ENCODE data around the gene LYPD6.

Gene LYPD6

GRCh38 chr2:149488706-149489440 is 158.5 kb downstream of the LYPD6 start:
- Histone ChIP-seq H3K4me2 (ENCODE audit: low read length) (no peak overlapping the region), H4K8ac (ENCODE audit: low read depth, low read length) (peak overlapping the region; percentile 36), H3K36me3 (ENCODE audit: control insufficient read depth in 1 of 2, insufficient read depth in 2 of 2, low read length in 2 of 2) (no peaks in the 10 kb centered on the region), H3K9me3 (ENCODE audit: insufficient read depth, low read depth, low read length) (no peaks in the 10 kb centered on the region), H3K9ac (ENCODE audit: low read length) (no peak overlapping the region), H3K4ac (ENCODE audit: low read depth, low read length) (no peak overlapping the region), H3K4me3 (ENCODE audit: low read depth, low read length) (no peak overlapping the region), H3K27me3 (ENCODE audit: insufficient read depth, low read length) (no peaks in the 10 kb centered on the region), H2AFZ (ENCODE audit: insufficient read depth, low read length, poor library complexity) (no peak overlapping the region), H4K91ac (ENCODE audit: low read depth, low read length) (peak overlapping the region; percentile 89), H2BK5ac (ENCODE audit: low read depth, low read length, poor library complexity) (peak overlapping the region; percentile 23), H4K12ac (ENCODE audit: low read depth, low read length) (no peak overlapping the region), H3K18ac (ENCODE audit: low read length) (no peak overlapping the region), H3K27ac (ENCODE audit: low read depth, low read length) (peak overlapping the region; percentile 38), H3K14ac (ENCODE audit: low read length) (no peak overlapping the region), H2BK12ac (ENCODE audit: low read length) (peak overlapping the region; percentile 98), H3K23ac (ENCODE audit: low read length) (no peak overlapping the region), H3K79me2 (ENCODE audit: control insufficient read depth, insufficient read depth, low read length, poor library complexity) (no peaks in the 10 kb centered on the region), H2BK120ac (ENCODE audit: insufficient read depth, low read length, poor library complexity) (peak overlapping the region; percentile 18), H2AK5ac (ENCODE audit: low read length) (no peak overlapping the region), H3K4me1 (ENCODE audit: control insufficient read depth in 1 of 2, insufficient read depth in 2 of 2, low read length in 2 of 2) (peaks cover 13 to 29% of the 10 kb centered on the region in 2 experiments), H3K79me1 (ENCODE audit: low read length) (peaks cover 22% of the 10 kb centered on the region)
- DNase-seq, result no peak
- WGBS (ENCODE audit: extremely low coverage, insufficient coverage, insufficient read length), result no CpG with 5 or more reads among the region's 10 CpGs

- H3K79me2 ChIP-seq (ENCODE audit: control insufficient read depth, insufficient read depth, low read length, poor library complexity), result no peaks in the 10 kb centered on the region
- no peak overlapping the region for H2AFZ ChIP-seq (ENCODE audit: insufficient read depth, low read length, poor library complexity)
- peak overlapping the region; percentile 89 for H4K91ac ChIP-seq (ENCODE audit: low read depth, low read length)
- H4K12ac ChIP-seq (ENCODE audit: low read depth, low read length), result no peak overlapping the region
- peak overlapping the region; percentile 98 for H2BK12ac ChIP-seq (ENCODE audit: low read length)
- no peaks in the 10 kb centered on the region for H3K36me3 ChIP-seq (ENCODE audit: control insufficient read depth in 1 of 2, insufficient read depth in 2 of 2, low read length in 2 of 2)
- no CpG with 5 or more reads among the region's 11 CpGs for WGBS (ENCODE audit: extremely low coverage, insufficient coverage, insufficient read length)
- H3K4me3 ChIP-seq (ENCODE audit: low read depth, low read length), result peak overlapping the region; percentile 34
- peak overlapping the region; percentile 36 for H4K8ac ChIP-seq (ENCODE audit: low read depth, low read length)
- H2BK5ac ChIP-seq (ENCODE audit: low read depth, low read length, poor library complexity), result peak overlapping the region; percentile 77
- peak overlapping the region; percentile 60 for H3K18ac ChIP-seq (ENCODE audit: low read length)
- no peak for DNase-seq
- H3K9me3 ChIP-seq (ENCODE audit: insufficient read depth, low read depth, low read length), result no peaks in the 10 kb centered on the region
- no peaks in the 10 kb centered on the region for H3K27me3 ChIP-seq (ENCODE audit: insufficient read depth, low read length)
- H3K9ac ChIP-seq (ENCODE audit: low read length), result no peak overlapping the region
- peaks cover 20% of the 10 kb centered on the region for H3K79me1 ChIP-seq (ENCODE audit: low read length)
- H3K4me2 ChIP-seq (ENCODE audit: low read length), result no peak overlapping the region
- peaks cover 13 to 28% of the 10 kb centered on the region in 2 experiments for H3K4me1 ChIP-seq (ENCODE audit: control insufficient read depth in 1 of 2, insufficient read depth in 2 of 2, low read length in 2 of 2)
- H2BK120ac ChIP-seq (ENCODE audit: insufficient read depth, low read length, poor library complexity), result peak overlapping the region; percentile 18
- peak overlapping the region; percentile 65 for H3K14ac ChIP-seq (ENCODE audit: low read length)
- H3K4ac ChIP-seq (ENCODE audit: low read depth, low read length), result peak overlapping the region; percentile 26
- H3K27ac ChIP-seq (ENCODE audit: low read depth, low read length), result no peak overlapping the region
- H2AK5ac ChIP-seq (ENCODE audit: low read length), result peak overlapping the region; percentile 82
- peak overlapping the region; percentile 59 for H3K23ac ChIP-seq (ENCODE audit: low read length)
These were observed 159.1 kb downstream of the LYPD6 start for GRCh38 chr2:149489452-149489851.

- Histone ChIP-seq H3K4me2 (ENCODE audit: low read length) (no peak overlapping the region), H2AK5ac (ENCODE audit: low read length) (no peak overlapping the region)
- no CpG with 5 or more reads among the region's 3 CpGs for WGBS (ENCODE audit: extremely low coverage, insufficient coverage, insufficient read length)
These were observed 159.9 kb downstream of the LYPD6 start for GRCh38 chr2:149490296-149490695.

GRCh38 chr2:149492923-149493322 is 162.5 kb downstream of the LYPD6 start:
- DNase-seq, result peak; percentile 54 to 77
- no peak overlapping the region for H4K12ac ChIP-seq (ENCODE audit: low read depth, low read length)
- H3K18ac ChIP-seq (ENCODE audit: low read length), result no peak overlapping the region
- no peak overlapping the region for H3K9ac ChIP-seq (ENCODE audit: low read length)
- H3K4me1 ChIP-seq (ENCODE audit: control insufficient read depth in 1 of 2, insufficient read depth in 2 of 2, low read length in 2 of 2), result peaks cover 4 to 15% of the 10 kb centered on the region in 2 experiments
- no peak overlapping the region for H2BK12ac ChIP-seq (ENCODE audit: low read length)
- no peak overlapping the region for H3K4ac ChIP-seq (ENCODE audit: low read depth, low read length)
- H3K36me3 ChIP-seq (ENCODE audit: control insufficient read depth in 1 of 2, insufficient read depth in 2 of 2, low read length in 2 of 2), result no peaks in the 10 kb centered on the region
- no peak overlapping the region for H2AFZ ChIP-seq (ENCODE audit: insufficient read depth, low read length, poor library complexity)
- H4K8ac ChIP-seq (ENCODE audit: low read depth, low read length), result peak overlapping the region; percentile 11
- peak overlapping the region; percentile 86 for H3K27ac ChIP-seq (ENCODE audit: low read depth, low read length)
- peak overlapping the region; percentile 58 for H4K91ac ChIP-seq (ENCODE audit: low read depth, low read length)
- no peak overlapping the region for H3K4me3 ChIP-seq (ENCODE audit: low read depth, low read length)
- H3K4me2 ChIP-seq (ENCODE audit: low read length), result no peak overlapping the region
- H3K9me3 ChIP-seq (ENCODE audit: insufficient read depth, low read depth, low read length), result no peaks in the 10 kb centered on the region
- H3K14ac ChIP-seq (ENCODE audit: low read length), result peak overlapping the region; percentile 36
- peaks cover 12% of the 10 kb centered on the region for H3K79me1 ChIP-seq (ENCODE audit: low read length)
- H2BK120ac ChIP-seq (ENCODE audit: insufficient read depth, low read length, poor library complexity), result peak overlapping the region; percentile 64
- no peak overlapping the region for H3K23ac ChIP-seq (ENCODE audit: low read length)
- no peak overlapping the region for H2AK5ac ChIP-seq (ENCODE audit: low read length)
- no peaks in the 10 kb centered on the region for H3K27me3 ChIP-seq (ENCODE audit: insufficient read depth, low read length)
- H2BK5ac ChIP-seq (ENCODE audit: low read depth, low read length, poor library complexity), result peak overlapping the region; percentile 51
- no CpG with 5 or more reads among the region's 5 CpGs for WGBS (ENCODE audit: extremely low coverage, insufficient coverage, insufficient read length)
- H3K79me2 ChIP-seq (ENCODE audit: control insufficient read depth, insufficient read depth, low read length, poor library complexity), result no peaks in the 10 kb centered on the region

More at GRCh38 chr2:149490296-149490695, 159.9 kb downstream of the LYPD6 start:
- H3K79me1 ChIP-seq (ENCODE audit: low read length), result peaks cover 16% of the 10 kb centered on the region
- H3K9ac ChIP-seq (ENCODE audit: low read length), result no peak overlapping the region
- no peaks in the 10 kb centered on the region for H3K9me3 ChIP-seq (ENCODE audit: insufficient read depth, low read depth, low read length)
- H2BK12ac ChIP-seq (ENCODE audit: low read length), result peak overlapping the region; percentile 77
- peak overlapping the region; percentile 39 for H2BK5ac ChIP-seq (ENCODE audit: low read depth, low read length, poor library complexity)
- no peaks in the 10 kb centered on the region for H3K27me3 ChIP-seq (ENCODE audit: insufficient read depth, low read length)
- H3K27ac ChIP-seq (ENCODE audit: low read depth, low read length), result no peak overlapping the region
- no peak overlapping the region for H3K23ac ChIP-seq (ENCODE audit: low read length)
- no peak overlapping the region for H3K4ac ChIP-seq (ENCODE audit: low read depth, low read length)
- DNase-seq, result peak; percentile 20 to 59
- H3K4me1 ChIP-seq (ENCODE audit: control insufficient read depth in 1 of 2, insufficient read depth in 2 of 2, low read length in 2 of 2), result peaks cover 9 to 22% of the 10 kb centered on the region in 2 experiments
- no peak overlapping the region for H3K18ac ChIP-seq (ENCODE audit: low read length)
- H4K91ac ChIP-seq (ENCODE audit: low read depth, low read length), result peak overlapping the region; percentile 39
- no peak overlapping the region for H2AFZ ChIP-seq (ENCODE audit: insufficient read depth, low read length, poor library complexity)
- no peaks in the 10 kb centered on the region for H3K79me2 ChIP-seq (ENCODE audit: control insufficient read depth, insufficient read depth, low read length, poor library complexity)
- peak overlapping the region; percentile 25 for H4K8ac ChIP-seq (ENCODE audit: low read depth, low read length)
- no peak overlapping the region for H3K4me3 ChIP-seq (ENCODE audit: low read depth, low read length)
- H2BK120ac ChIP-seq (ENCODE audit: insufficient read depth, low read length, poor library complexity), result peak overlapping the region; percentile 23
- H3K36me3 ChIP-seq (ENCODE audit: control insufficient read depth in 1 of 2, insufficient read depth in 2 of 2, low read length in 2 of 2), result no peaks in the 10 kb centered on the region
- H3K14ac ChIP-seq (ENCODE audit: low read length), result no peak overlapping the region
- no peak overlapping the region for H4K12ac ChIP-seq (ENCODE audit: low read depth, low read length)
